ENCODE results near the gene SLC7A14.

SLC7A14 gene

GRCh38 chr3:170458285-170458684, 127.6 kb downstream of the SLC7A14 start:
- TF ChIP-seq TCF4 (CRISPR knock-in tag; IDR thresholded peaks at IDR 0.05; ENCODE audit: borderline replicate concordance) = no peak
- no peak for TF ChIP-seq BACH2 (CRISPR knock-in tag; IDR thresholded peaks at IDR 0.05; ENCODE audit: borderline replicate concordance)
- no peak for TF ChIP-seq GLIS3 (CRISPR knock-in tag; IDR thresholded peaks at IDR 0.05)
- TF ChIP-seq ZNF70 (CRISPR knock-in tag; IDR thresholded peaks at IDR 0.05) = no peak
- no peak for TF ChIP-seq ZC3H10 (CRISPR knock-in tag; IDR thresholded peaks at IDR 0.05)
- TF ChIP-seq OSR1 (CRISPR knock-in tag; IDR thresholded peaks at IDR 0.05) = no peak
- TF ChIP-seq SNAI2 (CRISPR knock-in tag; IDR thresholded peaks at IDR 0.05) = no peak
- no peak for TF ChIP-seq ZNF8 (CRISPR knock-in tag; IDR thresholded peaks at IDR 0.05)
- TF ChIP-seq ISL1 (CRISPR knock-in tag; IDR thresholded peaks at IDR 0.05) = no peak
- ATAC-seq = no peak

GRCh38 chr3:170454509-170454908, 131.4 kb downstream of the SLC7A14 start:
- TF ChIP-seq ZNF8 (CRISPR knock-in tag; IDR thresholded peaks at IDR 0.05) (no peak), TSHZ2 (CRISPR knock-in tag; IDR thresholded peaks at IDR 0.05) (no peak), PATZ1 (CRISPR knock-in tag; IDR thresholded peaks at IDR 0.05; ENCODE audit: borderline replicate concordance) (no peak), ZNF565 (CRISPR knock-in tag; conservative IDR thresholded peaks at IDR 0.05; ENCODE audit: low read depth) (no peak), PPARA (CRISPR knock-in tag; IDR thresholded peaks at IDR 0.05; ENCODE audit: borderline replicate concordance) (no peak)

GRCh38 chr3:170450039-170450438, 135.8 kb downstream of the SLC7A14 start:
- TF ChIP-seq TOX (CRISPR knock-in tag; IDR thresholded peaks at IDR 0.05; ENCODE audit: borderline replicate concordance) (no peak), CSDC2 (CRISPR knock-in tag; IDR thresholded peaks at IDR 0.05) (no peak), GLIS3 (CRISPR knock-in tag; IDR thresholded peaks at IDR 0.05) (no peak), ZNF8 (CRISPR knock-in tag; IDR thresholded peaks at IDR 0.05) (no peak), RARB (CRISPR knock-in tag; IDR thresholded peaks at IDR 0.05) (no peak), PATZ1 (CRISPR knock-in tag; IDR thresholded peaks at IDR 0.05; ENCODE audit: borderline replicate concordance) (no peak), ARNTL (CRISPR knock-in tag; IDR thresholded peaks at IDR 0.05; ENCODE audit: borderline replicate concordance, low read depth) (no peak), ESRRG (CRISPR knock-in tag; IDR thresholded peaks at IDR 0.05) (no peak), ZFP3 (CRISPR knock-in tag; IDR thresholded peaks at IDR 0.05) (no peak), POU6F1 (CRISPR knock-in tag; IDR thresholded peaks at IDR 0.05; ENCODE audit: borderline replicate concordance, low read depth) (no peak), CSRNP3 (CRISPR knock-in tag; IDR thresholded peaks at IDR 0.05) (no peak), TSHZ2 (CRISPR knock-in tag; IDR thresholded peaks at IDR 0.05) (no peak), ISL1 (CRISPR knock-in tag; IDR thresholded peaks at IDR 0.05) (no peak), OSR1 (CRISPR knock-in tag; IDR thresholded peaks at IDR 0.05) (no peak), TCF4 (CRISPR knock-in tag; IDR thresholded peaks at IDR 0.05; ENCODE audit: borderline replicate concordance) (no peak), CREB5 (CRISPR knock-in tag; IDR thresholded peaks at IDR 0.05; ENCODE audit: low read depth) (no peak), SNAI2 (CRISPR knock-in tag; IDR thresholded peaks at IDR 0.05) (no peak)
- ATAC-seq = no peak

More at GRCh38 chr3:170454509-170454908, 131.4 kb downstream of the SLC7A14 start:
- no peak for ATAC-seq

Measured in SK-N-SH treated with all-trans-retinoic acid at 6 μM for 48 hours (cell line).